ENCODE measurements around the gene CYP26C1. TPM values are rescaled to one million over a fixed set of nuclear protein-coding genes. Genes with fewer than 3 reads are reported as not detected.

Gene CYP26C1
- total RNA-seq, 1 experiment from 2014 or later, result 0.11 TPM

GRCh38 chr10:93095225-93095624, 34.6 kb downstream of the CYP26C1 start:
- ChIA-PET POLR2A (no interaction called here), CTCF (interaction anchor here (0.6 to 1.9 kb wide), 10 partner anchors 10 to 257 kb away, joined by 3 to 9 read pairs (median 4); no protein-coding TSS in a partner anchor)
- no peak for DNase-seq (ENCODE audit: low spot score)
- H3K4me1 Mint-ChIP-seq, result peaks cover 5% of the 10 kb centered on the region
- H3K36me3 Mint-ChIP-seq, result no peaks in the 10 kb centered on the region
- H3K27ac Mint-ChIP-seq, result no peak overlapping the region
- peaks cover 4% of the 10 kb centered on the region; the same call in 1 of the 2 replicates for H3K27me3 Mint-ChIP-seq (ENCODE audit: low read depth)
- TF ChIP-seq, protein P1, sequence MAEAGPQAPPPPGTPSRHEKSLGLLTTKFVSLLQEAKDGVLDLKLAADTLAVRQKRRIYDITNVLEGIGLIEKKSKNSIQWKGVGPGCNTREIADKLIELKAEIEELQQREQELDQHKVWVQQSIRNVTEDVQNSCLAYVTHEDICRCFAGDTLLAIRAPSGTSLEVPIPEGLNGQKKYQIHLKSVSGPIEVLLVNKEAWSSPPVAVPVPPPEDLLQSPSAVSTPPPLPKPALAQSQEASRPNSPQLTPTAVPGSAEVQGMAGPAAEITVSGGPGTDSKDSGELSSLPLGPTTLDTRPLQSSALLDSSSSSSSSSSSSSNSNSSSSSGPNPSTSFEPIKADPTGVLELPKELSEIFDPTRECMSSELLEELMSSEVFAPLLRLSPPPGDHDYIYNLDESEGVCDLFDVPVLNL (CRISPR knock-in tag; IDR thresholded peaks at IDR 0.05; ENCODE audit: borderline replicate concordance, low read depth), result no peak
- TF ChIP-seq E2F5 (CRISPR knock-in tag; IDR thresholded peaks at IDR 0.05) (no peak), ZBTB43 (CRISPR knock-in tag; IDR thresholded peaks at IDR 0.05) (no peak), SOX15 (CRISPR knock-in tag; IDR thresholded peaks at IDR 0.05) (no peak), OVOL2 (CRISPR knock-in tag; IDR thresholded peaks at IDR 0.05; ENCODE audit: borderline replicate concordance) (no peak), ZNF671 (CRISPR knock-in tag; IDR thresholded peaks at IDR 0.05) (no peak), AR (CRISPR knock-in tag; IDR thresholded peaks at IDR 0.05) (no peak), FOXP1 (CRISPR knock-in tag; IDR thresholded peaks at IDR 0.05; ENCODE audit: borderline replicate concordance) (no peak), TEAD1 (CRISPR knock-in tag; IDR thresholded peaks at IDR 0.05) (no peak), CBFB (CRISPR knock-in tag; IDR thresholded peaks at IDR 0.05; ENCODE audit: low read depth) (no peak), ZNF532 (CRISPR knock-in tag; IDR thresholded peaks at IDR 0.05; ENCODE audit: borderline replicate concordance) (no peak), CREB1 (CRISPR knock-in tag; IDR thresholded peaks at IDR 0.05) (no peak), RELA (CRISPR knock-in tag; IDR thresholded peaks at IDR 0.05; ENCODE audit: borderline replicate concordance) (no peak)
- TF ChIP-seq, protein P2, sequence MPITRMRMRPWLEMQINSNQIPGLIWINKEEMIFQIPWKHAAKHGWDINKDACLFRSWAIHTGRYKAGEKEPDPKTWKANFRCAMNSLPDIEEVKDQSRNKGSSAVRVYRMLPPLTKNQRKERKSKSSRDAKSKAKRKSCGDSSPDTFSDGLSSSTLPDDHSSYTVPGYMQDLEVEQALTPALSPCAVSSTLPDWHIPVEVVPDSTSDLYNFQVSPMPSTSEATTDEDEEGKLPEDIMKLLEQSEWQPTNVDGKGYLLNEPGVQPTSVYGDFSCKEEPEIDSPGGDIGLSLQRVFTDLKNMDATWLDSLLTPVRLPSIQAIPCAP (CRISPR knock-in tag; IDR thresholded peaks at IDR 0.05), result no peak
- TF ChIP-seq, protein P3, sequence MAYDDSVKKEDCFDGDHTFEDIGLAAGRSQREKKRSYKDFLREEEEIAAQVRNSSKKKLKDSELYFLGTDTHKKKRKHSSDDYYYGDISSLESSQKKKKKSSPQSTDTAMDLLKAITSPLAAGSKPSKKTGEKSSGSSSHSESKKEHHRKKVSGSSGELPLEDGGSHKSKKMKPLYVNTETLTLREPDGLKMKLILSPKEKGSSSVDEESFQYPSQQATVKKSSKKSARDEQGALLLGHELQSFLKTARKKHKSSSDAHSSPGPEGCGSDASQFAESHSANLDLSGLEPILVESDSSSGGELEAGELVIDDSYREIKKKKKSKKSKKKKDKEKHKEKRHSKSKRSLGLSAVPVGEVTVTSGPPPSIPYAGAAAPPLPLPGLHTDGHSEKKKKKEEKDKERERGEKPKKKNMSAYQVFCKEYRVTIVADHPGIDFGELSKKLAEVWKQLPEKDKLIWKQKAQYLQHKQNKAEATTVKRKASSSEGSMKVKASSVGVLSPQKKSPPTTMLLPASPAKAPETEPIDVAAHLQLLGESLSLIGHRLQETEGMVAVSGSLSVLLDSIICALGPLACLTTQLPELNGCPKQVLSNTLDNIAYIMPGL (CRISPR knock-in tag; IDR thresholded peaks at IDR 0.05), result no peak
- TF ChIP-seq, protein P4, sequence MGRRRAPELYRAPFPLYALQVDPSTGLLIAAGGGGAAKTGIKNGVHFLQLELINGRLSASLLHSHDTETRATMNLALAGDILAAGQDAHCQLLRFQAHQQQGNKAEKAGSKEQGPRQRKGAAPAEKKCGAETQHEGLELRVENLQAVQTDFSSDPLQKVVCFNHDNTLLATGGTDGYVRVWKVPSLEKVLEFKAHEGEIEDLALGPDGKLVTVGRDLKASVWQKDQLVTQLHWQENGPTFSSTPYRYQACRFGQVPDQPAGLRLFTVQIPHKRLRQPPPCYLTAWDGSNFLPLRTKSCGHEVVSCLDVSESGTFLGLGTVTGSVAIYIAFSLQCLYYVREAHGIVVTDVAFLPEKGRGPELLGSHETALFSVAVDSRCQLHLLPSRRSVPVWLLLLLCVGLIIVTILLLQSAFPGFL (CRISPR knock-in tag; IDR thresholded peaks at IDR 0.05; ENCODE audit: borderline replicate concordance), result no peak
- H3K4me3 Mint-ChIP-seq, result no peak overlapping the region
- peaks cover 12% of the 10 kb centered on the region; the same call in 1 of the 2 replicates for H3K9me3 Mint-ChIP-seq
- ATAC-seq, result peak; percentile 64

All from WTC11 (cell line).